Cardiac septum (tissue), 1 donor: ENCODE data around the gene SLC35F3. TPM values are rescaled to one million over a fixed set of nuclear protein-coding genes. Genes with fewer than 3 reads are reported as not detected.
"Not testable (repeated sequence)": the region's sequence is repeated elsewhere in the genome, so short reads cannot be mapped to it uniquely, and the experiment has no call there.

Experiments used
- DNase-seq: peaks from one replicate; pipeline ENCODE4 v3.0.0-alpha.2; 2020; ENCODE audit warnings: low spot score
- intact Hi-C: fragments of 100-400 bp; cut with DNase I; formaldehyde crosslinking; loops from one replicate; pipeline ENCODE4 v1.14.0; 2022
- total RNA-seq: library from RNA; stranded (reverse); fragmentation: NEBNext Ultra II Directional; extraction: Animal tissue kit (Norgen Biotek cat#: 25700); gene quantifications from one replicate; pipeline ENCODE4 v1.2.1, GENCODE V29; 2021
- donor health status: DM: no; HTN: no; CAD: no.

Gene SLC35F3
- total RNA-seq, 1 donor from 2014 or later: not detected

DNA sequence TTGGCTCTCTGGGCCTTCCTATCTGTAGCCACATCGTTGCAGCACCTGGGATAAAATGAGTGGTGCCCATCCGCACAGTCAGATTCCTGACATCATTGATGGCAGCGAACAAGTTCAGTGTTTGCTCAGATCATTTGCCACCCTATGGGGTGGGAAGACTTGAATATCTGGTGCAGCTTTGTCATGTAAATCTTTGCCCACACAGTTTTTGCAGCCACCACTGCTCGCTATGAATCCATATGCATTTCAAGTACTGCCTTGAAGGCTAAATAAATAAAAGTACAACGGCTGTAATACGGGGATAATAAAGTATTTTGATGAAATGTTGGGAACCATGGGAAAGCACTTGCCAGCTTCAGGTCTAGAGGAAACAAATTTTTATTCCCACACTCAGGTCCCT, 412.5 kb downstream of the SLC35F3 start:
- intact Hi-C loops: no loop called here

DNA sequence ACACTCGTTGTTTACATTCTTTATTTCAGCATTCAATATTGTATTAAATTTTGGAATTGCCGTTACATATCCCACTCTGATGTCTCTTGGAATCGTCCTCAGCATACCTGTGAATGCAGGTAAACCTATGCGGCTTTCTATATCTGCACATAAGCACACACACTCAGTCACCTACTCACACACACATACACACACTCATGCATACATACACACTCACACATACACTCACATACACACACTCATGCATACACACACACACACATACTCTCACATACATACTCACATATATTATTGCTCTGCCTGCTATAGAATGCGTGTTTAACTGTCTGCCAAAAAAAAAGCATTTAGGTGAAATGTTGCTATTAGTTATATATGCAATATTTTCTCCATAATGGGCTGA, 415.6 kb downstream of the SLC35F3 start:
- no peak for DNase-seq
- intact Hi-C loops: no loop called here

More for the DNA sequence above, 412.5 kb downstream of the SLC35F3 start:
- no peak for DNase-seq

DNA sequence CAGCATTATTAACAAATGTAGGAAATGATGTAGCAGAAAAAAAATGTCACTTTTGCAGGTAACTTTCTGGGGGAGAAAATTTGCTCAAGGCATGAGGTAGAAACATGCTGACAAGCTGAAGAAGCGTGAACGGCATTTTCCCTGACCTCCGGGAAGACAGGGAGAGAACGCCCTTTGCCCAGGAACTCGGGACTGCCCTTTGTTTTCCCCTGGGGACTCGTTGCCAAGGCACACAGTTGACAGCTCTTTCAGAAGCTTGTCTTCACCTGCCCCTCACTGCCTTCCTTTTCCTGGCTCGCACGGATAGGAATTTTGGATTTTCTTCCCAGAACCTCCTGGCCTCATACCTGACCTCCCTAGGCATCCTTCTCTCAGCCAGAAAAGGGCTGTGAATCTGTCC, 416.1 kb downstream of the SLC35F3 start:
- intact Hi-C loops: no loop called here
- DNase-seq: no peak

DNA sequence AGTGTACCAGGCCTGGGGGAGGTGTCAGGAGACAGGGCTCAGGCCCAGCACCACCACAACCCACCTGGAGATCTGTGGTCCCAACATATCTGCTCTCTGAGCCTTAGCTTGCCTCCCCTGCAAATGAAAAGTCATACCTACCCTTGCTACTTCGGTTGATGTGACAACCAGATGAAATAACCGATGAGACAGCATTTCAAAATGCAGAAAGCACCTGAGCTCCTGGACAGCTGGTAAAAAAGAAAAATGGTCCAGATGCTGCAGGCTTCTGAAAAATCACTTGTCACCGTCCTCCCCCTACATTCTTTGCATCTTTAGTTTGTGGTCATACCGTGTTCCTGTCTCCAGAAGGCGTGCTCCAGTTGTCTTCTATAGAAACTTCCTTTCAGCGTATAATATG, 416.8 kb downstream of the SLC35F3 start:
- intact Hi-C loops: no loop called here
- DNase-seq: no peak

DNA sequence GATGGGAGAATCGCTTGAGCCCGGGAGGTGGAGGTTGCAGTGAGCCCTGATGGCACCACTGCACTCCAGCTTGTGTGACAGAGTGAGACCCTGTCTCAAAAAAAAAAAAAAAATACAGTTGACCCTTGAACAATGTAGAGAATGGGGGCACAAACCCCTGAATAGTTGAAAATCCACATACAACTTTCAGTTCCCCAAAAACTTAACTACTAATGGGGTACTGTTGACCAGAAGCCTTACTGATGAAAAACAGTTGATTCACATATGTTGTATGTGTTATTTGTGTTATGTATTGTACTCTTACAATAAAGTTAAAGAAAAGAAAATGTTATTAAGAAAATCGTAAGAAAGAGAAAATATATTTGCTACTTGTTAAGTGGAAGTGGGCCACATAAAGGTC, 417.6 kb downstream of the SLC35F3 start:
- intact Hi-C loops: no loop called here
- no peak for DNase-seq

DNA sequence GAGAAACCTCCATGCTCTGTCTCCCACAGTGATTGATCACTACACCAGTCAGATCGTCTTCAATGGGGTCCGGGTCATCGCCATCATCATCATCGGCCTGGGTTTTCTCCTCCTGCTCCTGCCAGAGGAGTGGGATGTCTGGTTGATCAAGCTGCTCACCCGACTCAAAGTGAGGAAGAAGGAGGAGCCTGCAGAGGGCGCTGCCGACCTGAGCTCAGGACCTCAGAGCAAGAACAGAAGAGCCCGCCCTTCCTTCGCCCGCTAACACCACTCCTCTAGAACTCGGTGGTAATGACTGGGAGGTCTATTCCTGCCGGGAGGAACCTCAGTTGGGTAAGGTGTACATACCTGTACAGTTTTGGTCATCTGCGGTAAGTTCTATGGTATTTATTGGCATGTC, 418.5 kb downstream of the SLC35F3 start:
- DNase-seq: peak; percentile 77
- intact Hi-C loops: no loop called here

DNA sequence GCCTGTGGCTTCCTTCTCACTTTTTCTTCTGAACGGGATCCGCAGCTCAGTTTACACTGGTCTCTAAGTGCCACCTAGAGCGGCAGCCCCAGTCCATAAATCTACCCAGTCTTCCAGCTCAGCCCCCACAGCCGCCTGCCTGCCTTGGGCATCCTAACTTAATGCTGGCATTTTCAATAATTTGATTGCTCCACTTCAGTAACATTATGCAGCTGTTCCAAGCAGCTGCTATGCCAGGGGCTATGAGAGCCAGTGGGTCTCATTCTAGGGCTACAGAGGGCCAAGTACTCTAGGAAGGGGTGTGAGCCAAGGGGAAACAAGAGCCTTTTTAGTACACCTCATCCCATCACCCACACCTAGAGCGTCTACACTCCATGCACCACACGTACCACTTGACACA, 420.3 kb downstream of the SLC35F3 start:
- no peak for DNase-seq
- intact Hi-C loops: no loop called here

DNA sequence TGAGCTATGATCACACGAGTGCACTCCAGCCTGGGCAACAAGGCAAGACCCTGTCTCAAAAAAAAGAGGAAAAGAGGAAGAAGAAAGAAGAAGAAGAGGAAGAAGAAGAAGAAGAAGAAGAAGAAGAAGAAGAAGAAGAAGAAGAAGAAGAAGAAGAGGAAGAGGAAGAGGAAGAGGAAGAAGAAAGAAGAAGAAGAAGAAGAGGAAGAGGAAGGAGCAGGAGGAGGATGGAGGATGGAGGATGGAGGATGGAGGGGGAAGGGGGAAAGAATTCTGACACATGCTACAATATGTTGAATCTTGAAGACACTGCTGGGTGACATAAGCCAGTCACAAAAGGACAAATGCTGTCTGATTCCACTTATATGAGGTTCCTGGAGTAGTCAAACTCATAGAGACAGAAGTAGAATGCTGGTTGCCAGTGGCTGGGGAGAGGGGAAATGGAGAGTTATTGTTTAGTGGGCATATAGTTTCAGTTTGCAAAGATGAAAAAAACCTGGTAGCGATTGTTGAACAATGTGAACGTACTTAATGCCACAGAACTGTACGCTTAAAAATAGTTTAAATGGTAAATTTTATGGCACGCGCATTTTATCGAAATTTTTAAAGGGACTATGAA, 421.5 kb downstream of the SLC35F3 start:
- intact Hi-C loops: no loop called here
- no peak for DNase-seq

DNA sequence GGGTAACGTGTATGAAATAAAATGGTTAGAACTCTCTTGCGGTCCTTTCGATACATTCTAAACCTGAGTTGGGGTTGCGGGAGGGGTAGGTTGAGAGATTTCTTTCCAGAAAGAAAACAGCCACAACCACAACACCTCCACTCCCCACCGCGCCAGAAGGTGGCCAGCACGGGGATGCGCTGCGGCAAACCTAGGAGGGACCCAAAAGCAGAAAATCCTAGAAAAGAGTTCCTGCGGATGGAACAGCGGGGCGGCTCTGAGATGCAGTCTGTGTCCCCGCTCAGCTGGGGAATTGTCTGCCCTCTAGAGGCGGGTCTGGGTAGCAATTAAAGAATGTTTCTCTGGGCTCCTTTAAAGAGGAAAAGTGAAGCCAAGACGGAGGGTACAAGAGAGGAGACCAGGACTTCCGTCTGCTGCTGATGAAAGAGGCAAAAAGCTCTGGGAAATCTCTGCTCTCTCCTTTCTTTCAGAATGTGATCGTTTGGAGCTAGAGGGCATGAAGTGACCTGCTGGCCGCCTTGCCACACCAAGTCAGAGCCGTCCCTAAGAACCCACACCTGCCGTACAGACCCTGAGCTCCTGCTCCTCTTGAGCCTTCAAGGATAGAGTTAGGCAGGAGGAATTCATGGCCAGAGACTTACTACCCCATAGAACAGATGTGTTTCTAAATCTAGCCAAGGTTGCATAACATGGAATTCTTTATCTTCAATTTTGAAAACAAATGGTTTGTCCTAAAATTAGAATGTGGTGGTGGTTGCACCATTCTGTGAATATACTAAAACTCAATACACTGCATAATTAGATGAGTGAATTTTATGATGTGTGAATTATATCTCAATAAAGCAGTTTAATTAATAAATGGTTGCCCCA, 422.3 kb downstream of the SLC35F3 start:
- DNase-seq: no peak

DNA sequence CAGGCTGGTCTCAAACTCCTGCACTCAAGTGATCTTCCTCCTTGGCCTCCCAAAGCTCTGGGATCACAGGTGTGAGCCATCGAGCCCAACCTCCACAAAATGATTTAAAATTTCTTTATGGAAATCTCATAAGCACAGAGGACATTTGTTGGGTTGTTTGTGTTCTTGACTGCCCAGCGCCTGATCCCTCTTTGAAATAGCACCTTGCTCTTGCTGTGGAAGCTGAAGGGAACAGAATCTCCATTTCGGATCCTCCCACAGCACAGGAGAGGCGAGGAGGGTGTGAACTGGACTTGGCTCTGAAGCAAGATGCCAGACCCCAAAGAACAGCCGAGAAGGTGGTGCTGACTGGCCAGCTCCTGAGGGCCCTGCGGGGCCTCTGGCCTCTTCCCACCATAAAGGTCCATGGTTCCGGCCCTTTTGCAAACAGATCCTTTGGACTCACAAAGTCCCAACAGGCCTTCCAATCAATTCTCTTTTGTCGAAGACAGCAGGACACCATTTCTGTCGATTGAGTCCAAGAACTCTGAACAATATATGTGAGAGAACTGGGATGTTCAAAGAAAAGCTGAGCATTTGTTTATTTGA, 423.2 kb downstream of the SLC35F3 start:
- DNase-seq: no peak
- intact Hi-C loops: no loop called here

More for the DNA sequence above, 422.3 kb downstream of the SLC35F3 start:
- intact Hi-C loops: no loop called here

DNA sequence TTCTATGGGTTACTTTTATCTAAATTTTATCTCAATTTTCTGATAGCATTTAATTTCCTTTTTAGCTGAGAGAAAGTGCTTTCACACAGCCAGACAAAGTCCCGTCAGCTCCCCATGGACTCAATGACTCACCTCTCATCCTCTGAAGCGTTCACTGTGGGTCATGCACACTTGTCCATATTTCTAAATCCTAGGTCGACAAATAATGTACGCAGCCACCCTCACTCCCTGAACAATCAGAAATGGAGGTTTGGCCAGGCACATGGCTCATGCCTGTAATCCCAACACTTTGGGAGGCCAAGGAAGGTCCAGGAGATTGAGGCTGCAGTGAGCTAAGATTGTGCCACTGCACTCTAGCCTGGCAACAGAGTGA, 426.4 kb downstream of the SLC35F3 start:
- intact Hi-C loops: no loop called here
- DNase-seq: no peak

DNA sequence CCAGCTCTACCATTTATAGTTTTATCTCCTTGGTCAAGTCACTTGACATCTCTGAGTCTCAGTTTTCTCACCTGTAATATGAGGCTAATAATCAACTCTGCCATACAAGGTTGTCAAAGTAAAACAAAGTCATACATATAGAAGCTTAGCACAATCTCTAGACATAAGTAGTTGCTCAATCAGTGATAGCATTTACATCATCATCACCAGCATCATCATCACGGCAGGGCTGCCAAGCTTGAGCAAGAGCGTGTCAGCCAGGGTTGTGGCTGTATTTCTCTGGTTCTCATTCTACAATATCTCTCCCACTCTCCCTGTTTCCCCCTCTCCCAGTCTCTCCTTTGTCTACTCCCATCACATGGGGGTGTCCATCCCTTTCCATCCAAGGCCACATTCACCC, 427.0 kb downstream of the SLC35F3 start:
- intact Hi-C loops: no loop called here

DNA sequence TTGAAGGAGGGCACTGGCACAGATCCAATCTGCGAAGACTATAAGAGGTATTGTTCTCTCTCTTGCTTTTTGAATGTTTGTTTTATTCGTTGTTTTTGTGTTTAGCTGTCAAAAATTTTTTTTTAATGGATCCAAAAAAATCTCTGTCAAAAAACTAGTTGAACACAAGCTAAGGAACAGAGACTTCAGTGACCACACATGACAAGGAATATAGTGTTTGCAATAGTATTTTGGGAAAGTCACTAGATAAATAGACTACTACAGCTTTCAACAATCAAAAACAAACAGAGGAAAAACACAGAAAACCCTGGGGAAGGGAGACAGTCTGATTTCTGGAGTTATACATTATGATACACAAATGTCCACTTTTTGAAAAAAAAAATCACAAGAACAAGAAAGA, 431.9 kb downstream of the SLC35F3 start:
- no peak for DNase-seq
- intact Hi-C loops: no loop called here

More for the DNA sequence above, 427.0 kb downstream of the SLC35F3 start:
- no peak for DNase-seq

DNA sequence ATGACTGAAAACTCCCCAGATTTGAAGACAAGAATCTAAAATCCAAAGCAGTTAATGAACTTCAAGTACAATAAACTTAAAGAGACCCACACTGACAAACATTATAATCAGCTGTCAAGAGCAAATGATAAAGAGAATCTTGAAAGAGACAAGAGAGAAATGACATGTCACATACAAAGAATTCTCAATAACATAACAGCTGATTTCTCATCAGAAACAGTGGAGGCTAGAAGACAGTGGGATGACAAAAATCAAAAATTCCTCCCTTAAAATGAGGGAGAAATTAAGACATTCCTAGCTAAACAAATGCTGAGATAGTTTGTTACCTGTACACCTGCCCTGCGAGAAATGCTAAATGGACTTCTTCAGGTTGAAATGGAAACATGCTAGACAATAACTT, 432.8 kb downstream of the SLC35F3 start:
- intact Hi-C loops: no loop called here
- no peak for DNase-seq

DNA sequence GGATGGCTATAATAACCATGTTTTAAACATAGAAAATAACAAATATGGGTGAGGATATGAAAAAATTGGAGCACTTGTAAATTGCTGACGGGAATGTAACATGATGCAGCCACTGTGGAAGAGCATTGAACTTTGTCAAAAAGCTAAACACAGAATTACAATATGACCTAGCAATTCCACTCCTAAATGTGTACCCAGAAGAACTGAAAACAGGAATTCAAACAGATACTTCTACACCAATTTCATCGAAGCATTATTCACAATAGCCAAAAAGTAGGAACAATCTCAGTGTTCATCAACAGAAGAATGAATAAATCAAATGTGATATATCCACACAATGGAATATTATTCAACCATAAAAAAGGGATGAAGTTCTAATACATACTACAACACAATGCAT, 436.1 kb downstream of the SLC35F3 start:
- intact Hi-C loops: no loop called here
- DNase-seq: no peak

DNA sequence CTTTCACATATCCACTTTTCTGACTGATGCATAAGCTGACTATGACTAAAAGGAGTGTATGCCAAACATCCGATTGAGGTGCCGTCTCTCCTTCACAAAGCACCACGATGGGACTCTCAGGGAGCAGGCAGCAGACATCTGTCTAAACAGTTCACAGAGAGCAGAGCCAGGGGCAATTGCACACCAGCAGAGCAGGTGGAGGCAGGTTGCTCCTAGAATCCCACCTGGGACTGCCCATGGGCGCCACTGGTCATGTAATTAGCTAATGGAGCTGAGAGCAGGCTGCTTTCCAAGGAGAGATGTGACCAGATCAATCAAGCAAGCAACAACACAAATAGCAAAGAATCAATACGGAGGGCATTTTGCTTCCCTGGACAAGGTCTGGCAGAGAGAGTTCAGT, 438.3 kb downstream of the SLC35F3 start:
- intact Hi-C loops: no loop called here

DNA sequence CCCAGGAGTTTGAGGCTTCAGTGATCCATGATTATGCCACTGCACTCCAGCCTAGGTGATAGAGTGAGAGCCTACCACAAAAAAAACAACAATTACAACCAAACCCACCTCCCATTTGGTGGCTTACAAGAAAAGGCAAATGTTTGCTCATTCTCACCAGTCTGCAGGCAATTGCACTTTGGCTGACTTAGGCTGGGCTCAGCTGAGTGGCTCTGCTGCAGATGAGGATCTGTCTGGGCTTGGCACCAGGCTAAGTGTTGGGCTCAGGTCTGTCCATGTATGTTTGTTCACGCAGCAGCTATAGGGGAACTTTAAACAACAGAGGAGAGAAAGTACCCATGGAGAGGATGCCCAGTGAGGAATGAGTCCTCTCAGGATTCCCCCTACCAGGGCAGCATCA, 440.8 kb downstream of the SLC35F3 start:
- no peak for DNase-seq
- intact Hi-C loops: no loop called here

More for the DNA sequence above, 438.3 kb downstream of the SLC35F3 start:
- DNase-seq: no peak

DNA sequence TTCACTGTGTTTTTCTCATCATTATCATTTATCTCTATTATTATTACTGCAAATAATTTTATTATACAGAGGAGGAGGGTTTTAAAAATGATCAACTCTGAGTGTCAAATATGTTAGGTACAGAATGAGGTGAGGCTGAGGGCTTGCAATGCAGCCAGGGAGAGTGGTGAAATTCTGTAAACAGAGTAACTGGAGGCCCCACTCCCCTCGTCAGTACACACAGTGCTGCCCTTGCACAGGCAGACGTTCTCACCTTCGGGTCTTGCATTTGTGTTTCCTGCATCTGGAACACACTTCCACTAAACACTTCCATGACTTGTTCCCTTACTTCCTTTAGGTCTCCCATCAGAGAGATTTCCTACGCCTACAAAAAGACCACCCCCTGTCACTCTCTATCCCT, 444.5 kb downstream of the SLC35F3 start:
- no peak for DNase-seq
- intact Hi-C loops: no loop called here

DNA sequence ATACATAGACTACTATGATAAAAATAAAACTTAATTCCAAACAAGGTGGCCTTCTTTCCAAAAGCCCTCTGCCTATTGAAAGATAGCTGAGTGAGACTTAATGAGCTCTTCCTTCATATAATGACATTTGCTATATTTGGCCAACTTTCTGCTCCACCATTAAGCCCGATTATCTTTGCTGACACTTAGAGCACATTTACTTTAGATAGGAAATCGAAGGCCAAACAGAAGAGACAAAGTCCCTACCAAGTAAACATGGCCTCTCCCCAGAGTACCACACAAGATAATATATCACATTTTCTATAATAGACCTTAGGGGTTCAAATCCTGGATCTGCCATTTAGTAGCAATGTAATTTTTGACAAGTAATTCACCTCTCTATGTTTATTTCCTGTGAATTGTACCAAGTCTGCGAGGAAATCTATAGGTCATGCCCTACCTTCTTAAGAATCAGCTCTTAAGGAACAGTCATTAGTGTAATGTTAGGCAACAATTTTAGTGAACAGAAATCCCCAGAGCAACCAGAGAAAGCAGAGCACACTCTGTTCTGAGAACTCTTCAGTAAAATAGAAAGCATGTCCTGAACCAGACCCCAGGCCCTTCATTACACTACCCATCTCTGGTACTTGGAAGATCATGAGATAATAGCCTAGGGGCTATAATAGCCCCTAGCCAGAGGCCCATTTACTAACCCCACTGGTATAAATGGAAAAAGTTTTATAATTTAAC, 451.5 kb downstream of the SLC35F3 start:
- intact Hi-C loops: no loop called here
- no peak for DNase-seq

DNA sequence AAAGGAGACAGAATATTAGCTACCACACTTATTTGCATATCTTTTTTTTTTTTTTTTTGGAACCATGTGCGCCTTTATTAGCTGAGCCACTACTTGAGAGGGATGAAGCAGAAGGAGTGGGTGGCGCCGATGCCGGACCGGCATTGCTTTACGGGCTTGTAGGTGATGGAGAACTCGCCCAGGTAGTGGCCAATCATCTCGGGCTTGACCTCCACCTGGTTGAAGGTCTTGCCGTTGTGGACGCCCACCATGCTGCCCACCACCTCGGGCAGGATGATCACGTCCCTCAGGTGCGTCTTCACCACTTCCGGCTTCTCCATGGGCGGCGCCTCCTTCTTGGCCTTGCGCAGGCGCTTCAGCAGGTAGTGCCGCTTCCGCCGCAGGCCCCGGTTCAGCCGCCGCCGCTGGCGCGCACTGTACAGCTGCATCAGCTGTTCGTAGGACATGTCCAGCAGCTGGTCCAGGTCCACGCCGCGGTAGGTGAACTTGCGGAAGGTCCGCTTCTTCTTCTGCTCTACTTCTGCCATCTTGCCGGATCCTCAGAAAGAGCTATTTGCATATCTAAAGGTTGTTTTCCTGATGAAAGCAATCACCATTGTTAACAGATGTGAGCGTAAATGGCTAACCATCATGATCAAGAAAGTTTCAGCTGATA, 452.3 kb downstream of the SLC35F3 start:
- intact Hi-C loops, DNase-seq: not testable (repeated sequence)
